ENCODE results near the gene MPV17L.
"Not testable (repeated sequence)": the region's sequence is repeated elsewhere in the genome, so short reads cannot be mapped to it uniquely, and the experiment has no call there.

MPV17L gene

GRCh38 chr16:15445450-15445849 lies 49.9 kb downstream of the MPV17L start:
- no peaks in the 10 kb centered on the region for H3K4me1 ChIP-seq (ENCODE audit: control insufficient read depth in 2 of 2, insufficient read depth in 2 of 2, low read length in 2 of 2)
- no peak overlapping the region for H3K27ac ChIP-seq (ENCODE audit: low read depth in 2 of 2, low read length in 2 of 2)
- H3K36me3 ChIP-seq (ENCODE audit: control insufficient read depth in 2 of 2, insufficient read depth in 2 of 2, low read length in 2 of 2), result no peaks in the 10 kb centered on the region
- H3K27me3 ChIP-seq (ENCODE audit: control insufficient read depth in 2 of 2, insufficient read depth in 2 of 2, low read length in 2 of 2), result no peaks in the 10 kb centered on the region
- no peaks in the 10 kb centered on the region for H3K9me3 ChIP-seq (ENCODE audit: control insufficient read depth in 2 of 2, low read length in 2 of 2)
- H3K9ac ChIP-seq (ENCODE audit: low read depth in 1 of 2, low read length in 2 of 2), result no peak overlapping the region
- H3K4me3 ChIP-seq (ENCODE audit: low read length in 2 of 2), result no peak overlapping the region

GRCh38 chr16:15446901-15447300 lies 51.3 kb downstream of the MPV17L start:
- H3K4me3 ChIP-seq (ENCODE audit: low read length in 2 of 2), result no peak overlapping the region
- no peaks in the 10 kb centered on the region for H3K36me3 ChIP-seq (ENCODE audit: control insufficient read depth in 2 of 2, insufficient read depth in 2 of 2, low read length in 2 of 2)

GRCh38 chr16:15450624-15451023 lies 55.1 kb downstream of the MPV17L start:
- Histone ChIP-seq H3K27me3 (ENCODE audit: control insufficient read depth in 2 of 2, insufficient read depth in 2 of 2, low read length in 2 of 2) (no peaks in the 10 kb centered on the region), H3K27ac (ENCODE audit: low read depth in 2 of 2, low read length in 2 of 2) (no peak overlapping the region), H3K4me3 (ENCODE audit: low read length in 2 of 2) (no peak overlapping the region), H3K36me3 (ENCODE audit: control insufficient read depth in 2 of 2, insufficient read depth in 2 of 2, low read length in 2 of 2) (no peaks in the 10 kb centered on the region), H3K9me3 (ENCODE audit: control insufficient read depth in 2 of 2, low read length in 2 of 2) (no peaks in the 10 kb centered on the region), H3K4me1 (ENCODE audit: control insufficient read depth in 2 of 2, insufficient read depth in 2 of 2, low read length in 2 of 2) (peaks cover 0 to 2% of the 10 kb centered on the region in 2 donors), H3K9ac (ENCODE audit: low read depth in 1 of 2, low read length in 2 of 2) (no peak overlapping the region)

More at GRCh38 chr16:15446901-15447300, 51.3 kb downstream of the MPV17L start:
- H3K27me3 ChIP-seq (ENCODE audit: control insufficient read depth in 2 of 2, insufficient read depth in 2 of 2, low read length in 2 of 2), result no peaks in the 10 kb centered on the region
- no peak overlapping the region for H3K27ac ChIP-seq (ENCODE audit: low read depth in 2 of 2, low read length in 2 of 2)
- H3K9ac ChIP-seq (ENCODE audit: low read depth in 1 of 2, low read length in 2 of 2), result no peak overlapping the region
- H3K4me1 ChIP-seq (ENCODE audit: control insufficient read depth in 2 of 2, insufficient read depth in 2 of 2, low read length in 2 of 2), result no peaks in the 10 kb centered on the region
- no peaks in the 10 kb centered on the region for H3K9me3 ChIP-seq (ENCODE audit: control insufficient read depth in 2 of 2, low read length in 2 of 2)

GRCh38 chr16:15451098-15451731 lies 55.7 kb downstream of the MPV17L start:
- Histone ChIP-seq H3K36me3 (ENCODE audit: control insufficient read depth in 2 of 2, insufficient read depth in 2 of 2, low read length in 2 of 2) (no peaks in the 10 kb centered on the region), H3K27me3 (ENCODE audit: control insufficient read depth in 2 of 2, insufficient read depth in 2 of 2, low read length in 2 of 2) (no peaks in the 10 kb centered on the region), H3K9me3 (ENCODE audit: control insufficient read depth in 2 of 2, low read length in 2 of 2) (no peaks in the 10 kb centered on the region)

GRCh38 chr16:15452246-15452855 lies 56.8 kb downstream of the MPV17L start:
- Histone ChIP-seq H3K36me3 (ENCODE audit: control insufficient read depth in 2 of 2, insufficient read depth in 2 of 2, low read length in 2 of 2) (no peaks in the 10 kb centered on the region), H3K4me3 (ENCODE audit: low read length in 2 of 2) (no peak overlapping the region), H3K27ac (ENCODE audit: low read depth in 2 of 2, low read length in 2 of 2) (no peak overlapping the region), H3K9ac (ENCODE audit: low read depth in 1 of 2, low read length in 2 of 2) (no peak overlapping the region), H3K4me1 (ENCODE audit: control insufficient read depth in 2 of 2, insufficient read depth in 2 of 2, low read length in 2 of 2) (peaks cover 0 to 2% of the 10 kb centered on the region in 2 donors), H3K27me3 (ENCODE audit: control insufficient read depth in 2 of 2, insufficient read depth in 2 of 2, low read length in 2 of 2) (no peaks in the 10 kb centered on the region), H3K9me3 (ENCODE audit: control insufficient read depth in 2 of 2, low read length in 2 of 2) (no peaks in the 10 kb centered on the region)

More at GRCh38 chr16:15451098-15451731, 55.7 kb downstream of the MPV17L start:
- no peak overlapping the region for H3K27ac ChIP-seq (ENCODE audit: low read depth in 2 of 2, low read length in 2 of 2)
- H3K9ac ChIP-seq (ENCODE audit: low read depth in 1 of 2, low read length in 2 of 2), result no peak overlapping the region
- no peak overlapping the region for H3K4me3 ChIP-seq (ENCODE audit: low read length in 2 of 2)
- peaks cover 0 to 2% of the 10 kb centered on the region in 2 donors for H3K4me1 ChIP-seq (ENCODE audit: control insufficient read depth in 2 of 2, insufficient read depth in 2 of 2, low read length in 2 of 2)

GRCh38 chr16:15453296-15453695 lies 57.7 kb downstream of the MPV17L start:
- H3K4me3 ChIP-seq (ENCODE audit: low read length in 2 of 2); H3K27me3 ChIP-seq (ENCODE audit: control insufficient read depth in 2 of 2, insufficient read depth in 2 of 2, low read length in 2 of 2); H3K9ac ChIP-seq (ENCODE audit: low read depth in 1 of 2, low read length in 2 of 2); H3K36me3 ChIP-seq (ENCODE audit: control insufficient read depth in 2 of 2, insufficient read depth in 2 of 2, low read length in 2 of 2); H3K4me1 ChIP-seq (ENCODE audit: control insufficient read depth in 2 of 2, insufficient read depth in 2 of 2, low read length in 2 of 2); H3K9me3 ChIP-seq (ENCODE audit: control insufficient read depth in 2 of 2, low read length in 2 of 2); H3K27ac ChIP-seq (ENCODE audit: low read depth in 2 of 2, low read length in 2 of 2): not testable (repeated sequence)

GRCh38 chr16:15454933-15455332 lies 59.4 kb downstream of the MPV17L start:
- not testable (repeated sequence) for H3K4me3 ChIP-seq (ENCODE audit: low read length in 2 of 2); H3K27ac ChIP-seq (ENCODE audit: low read depth in 2 of 2, low read length in 2 of 2); H3K27me3 ChIP-seq (ENCODE audit: control insufficient read depth in 2 of 2, insufficient read depth in 2 of 2, low read length in 2 of 2); H3K4me1 ChIP-seq (ENCODE audit: control insufficient read depth in 2 of 2, insufficient read depth in 2 of 2, low read length in 2 of 2); H3K36me3 ChIP-seq (ENCODE audit: control insufficient read depth in 2 of 2, insufficient read depth in 2 of 2, low read length in 2 of 2); H3K9ac ChIP-seq (ENCODE audit: low read depth in 1 of 2, low read length in 2 of 2); H3K9me3 ChIP-seq (ENCODE audit: control insufficient read depth in 2 of 2, low read length in 2 of 2)

GRCh38 chr16:15457400-15457799 lies 61.8 kb downstream of the MPV17L start:
- no peaks in the 10 kb centered on the region for H3K9me3 ChIP-seq (ENCODE audit: control insufficient read depth in 2 of 2, low read length in 2 of 2)
- H3K4me3 ChIP-seq (ENCODE audit: low read length in 2 of 2), result no peak overlapping the region
- no peaks in the 10 kb centered on the region for H3K36me3 ChIP-seq (ENCODE audit: control insufficient read depth in 2 of 2, insufficient read depth in 2 of 2, low read length in 2 of 2)
- no peaks in the 10 kb centered on the region for H3K27me3 ChIP-seq (ENCODE audit: control insufficient read depth in 2 of 2, insufficient read depth in 2 of 2, low read length in 2 of 2)
- H3K27ac ChIP-seq (ENCODE audit: low read depth in 2 of 2, low read length in 2 of 2), result no peak overlapping the region
- H3K9ac ChIP-seq (ENCODE audit: low read depth in 1 of 2, low read length in 2 of 2), result no peak overlapping the region
- peaks cover 0 to 2% of the 10 kb centered on the region in 2 donors for H3K4me1 ChIP-seq (ENCODE audit: control insufficient read depth in 2 of 2, insufficient read depth in 2 of 2, low read length in 2 of 2)

GRCh38 chr16:15457958-15458357 lies 62.4 kb downstream of the MPV17L start:
- no peaks in the 10 kb centered on the region for H3K27me3 ChIP-seq (ENCODE audit: control insufficient read depth in 2 of 2, insufficient read depth in 2 of 2, low read length in 2 of 2)
- H3K4me3 ChIP-seq (ENCODE audit: low read length in 2 of 2), result no peak overlapping the region
- no peak overlapping the region for H3K9ac ChIP-seq (ENCODE audit: low read depth in 1 of 2, low read length in 2 of 2)
- no peaks in the 10 kb centered on the region for H3K9me3 ChIP-seq (ENCODE audit: control insufficient read depth in 2 of 2, low read length in 2 of 2)
- H3K36me3 ChIP-seq (ENCODE audit: control insufficient read depth in 2 of 2, insufficient read depth in 2 of 2, low read length in 2 of 2), result no peaks in the 10 kb centered on the region
- H3K4me1 ChIP-seq (ENCODE audit: control insufficient read depth in 2 of 2, insufficient read depth in 2 of 2, low read length in 2 of 2), result peaks cover 0 to 2% of the 10 kb centered on the region in 2 donors
- no peak overlapping the region for H3K27ac ChIP-seq (ENCODE audit: low read depth in 2 of 2, low read length in 2 of 2)

- H3K36me3 ChIP-seq (ENCODE audit: control insufficient read depth in 2 of 2, insufficient read depth in 2 of 2, low read length in 2 of 2), result no peaks in the 10 kb centered on the region
- H3K9me3 ChIP-seq (ENCODE audit: control insufficient read depth in 2 of 2, low read length in 2 of 2), result no peaks in the 10 kb centered on the region
- H3K9ac ChIP-seq (ENCODE audit: low read depth in 1 of 2, low read length in 2 of 2), result no peak overlapping the region
- H3K27ac ChIP-seq (ENCODE audit: low read depth in 2 of 2, low read length in 2 of 2), result no peak overlapping the region
- H3K4me1 ChIP-seq (ENCODE audit: control insufficient read depth in 2 of 2, insufficient read depth in 2 of 2, low read length in 2 of 2), result peaks cover 0 to 2% of the 10 kb centered on the region in 2 donors
- H3K27me3 ChIP-seq (ENCODE audit: control insufficient read depth in 2 of 2, insufficient read depth in 2 of 2, low read length in 2 of 2), result no peaks in the 10 kb centered on the region
- H3K4me3 ChIP-seq (ENCODE audit: low read length in 2 of 2), result no peak overlapping the region
Measured at GRCh38 chr16:15459791-15460190, 64.2 kb downstream of the MPV17L start.

All from mucosa of rectum (tissue), 2 donors.